Ammon's horn (tissue), 1 donor: Measurements from ENCODE around the gene SCNN1G.
A peak's percentile ranks its signal among the peaks of the same experiment; 100 is the strongest.

ENCODE experiments used
- DNase-seq: peaks from one replicate; pipeline ENCODE4 v3.0.0-alpha.2; 2016; ENCODE audit warnings: low spot score

Gene SCNN1G

GRCh38 chr16:23155445-23156049 lies 27.0 kb upstream of the SCNN1G start:
- no peak for DNase-seq

- no peak for DNase-seq
Observed at GRCh38 chr16:23156110-23156509, 26.4 kb upstream of the SCNN1G start.

GRCh38 chr16:23156946-23157460 lies 25.5 kb upstream of the SCNN1G start:
- no peak for DNase-seq

GRCh38 chr16:23158114-23158513 lies 24.4 kb upstream of the SCNN1G start:
- DNase-seq = no peak

- DNase-seq = no peak
Observed at GRCh38 chr16:23160082-23160481, 22.5 kb upstream of the SCNN1G start.

- no peak for DNase-seq
Observed at GRCh38 chr16:23160574-23160973, 22.0 kb upstream of the SCNN1G start.

- no peak for DNase-seq
Observed at GRCh38 chr16:23163921-23164320, 18.6 kb upstream of the SCNN1G start.

GRCh38 chr16:23164736-23165135 lies 17.8 kb upstream of the SCNN1G start:
- no peak for DNase-seq

GRCh38 chr16:23172583-23172982 lies 10.0 kb upstream of the SCNN1G start:
- DNase-seq = no peak

GRCh38 chr16:23172994-23173393 lies 9.6 kb upstream of the SCNN1G start:
- no peak for DNase-seq

- no peak for DNase-seq
Observed at GRCh38 chr16:23174622-23175021, 7.9 kb upstream of the SCNN1G start.

- no peak for DNase-seq
Observed at GRCh38 chr16:23175651-23176050, 6.9 kb upstream of the SCNN1G start.

- DNase-seq = no peak
Observed at GRCh38 chr16:23181506-23181905, 1.0 kb upstream of the SCNN1G start.

- DNase-seq = peak; percentile 83
Observed at GRCh38 chr16:23182206-23182678, 303 bp upstream of the SCNN1G start.

- DNase-seq = no peak
Observed at GRCh38 chr16:23183543-23183862, 958 bp downstream of the SCNN1G start.

GRCh38 chr16:23185656-23186055 lies 3.1 kb downstream of the SCNN1G start:
- DNase-seq = no peak

GRCh38 chr16:23186171-23186570 lies 3.6 kb downstream of the SCNN1G start:
- no peak for DNase-seq

GRCh38 chr16:23187341-23187740 lies 4.8 kb downstream of the SCNN1G start:
- DNase-seq = no peak

GRCh38 chr16:23188911-23189310 lies 6.4 kb downstream of the SCNN1G start:
- DNase-seq = no peak

GRCh38 chr16:23194497-23195221 lies 12.1 kb downstream of the SCNN1G start:
- no peak for DNase-seq

- DNase-seq = no peak
Observed at GRCh38 chr16:23195366-23195978, 12.9 kb downstream of the SCNN1G start.

- DNase-seq = no peak
Observed at GRCh38 chr16:23196539-23196938, 14.0 kb downstream of the SCNN1G start.

GRCh38 chr16:23202166-23202565 lies 19.6 kb downstream of the SCNN1G start:
- DNase-seq = no peak
